Esophagus squamous epithelium (tissue), 4 donors: ENCODE results near the gene SNRPF.

Experiments used
- POLR2A ChIP-seq, 4 donors: fragments of 450-650 bp; IDR thresholded peaks; one replicate each; pipeline ENCODE4 v1.6.1; 2017; ENCODE audit warnings: antibody characterized with exemption in 4 of 4, mild to moderate bottlenecking in 4 of 4, moderate library complexity in 3 of 4
- TF ChIP-seq, protein P1 (sequence below), 6 experiments: fragments of 450-650 bp in 4 of 6; fragments of 200-600 bp in 2 of 6; sonication (generic) in 2 of 6; IDR thresholded peaks; one replicate each; pipeline ENCODE4 v1.5.1; 2016 to 2019; ENCODE audit warnings: antibody characterized with exemption in 6 of 6, mild to moderate bottlenecking in 4 of 6, moderate library complexity in 4 of 6

GRCh38 chr12:95908573-95908972 is 49.8 kb downstream of the SNRPF start:
- TF ChIP-seq, protein P1, sequence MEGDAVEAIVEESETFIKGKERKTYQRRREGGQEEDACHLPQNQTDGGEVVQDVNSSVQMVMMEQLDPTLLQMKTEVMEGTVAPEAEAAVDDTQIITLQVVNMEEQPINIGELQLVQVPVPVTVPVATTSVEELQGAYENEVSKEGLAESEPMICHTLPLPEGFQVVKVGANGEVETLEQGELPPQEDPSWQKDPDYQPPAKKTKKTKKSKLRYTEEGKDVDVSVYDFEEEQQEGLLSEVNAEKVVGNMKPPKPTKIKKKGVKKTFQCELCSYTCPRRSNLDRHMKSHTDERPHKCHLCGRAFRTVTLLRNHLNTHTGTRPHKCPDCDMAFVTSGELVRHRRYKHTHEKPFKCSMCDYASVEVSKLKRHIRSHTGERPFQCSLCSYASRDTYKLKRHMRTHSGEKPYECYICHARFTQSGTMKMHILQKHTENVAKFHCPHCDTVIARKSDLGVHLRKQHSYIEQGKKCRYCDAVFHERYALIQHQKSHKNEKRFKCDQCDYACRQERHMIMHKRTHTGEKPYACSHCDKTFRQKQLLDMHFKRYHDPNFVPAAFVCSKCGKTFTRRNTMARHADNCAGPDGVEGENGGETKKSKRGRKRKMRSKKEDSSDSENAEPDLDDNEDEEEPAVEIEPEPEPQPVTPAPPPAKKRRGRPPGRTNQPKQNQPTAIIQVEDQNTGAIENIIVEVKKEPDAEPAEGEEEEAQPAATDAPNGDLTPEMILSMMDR (IDR thresholded peaks at IDR 0.05): no peak
- no peak for TF ChIP-seq POLR2A (IDR thresholded peaks at IDR 0.05)
